Measurements from ENCODE around the gene OSGEP.
A peak's percentile ranks its signal among the peaks of the same experiment; 100 is the strongest.

The OSGEP gene

DNA sequence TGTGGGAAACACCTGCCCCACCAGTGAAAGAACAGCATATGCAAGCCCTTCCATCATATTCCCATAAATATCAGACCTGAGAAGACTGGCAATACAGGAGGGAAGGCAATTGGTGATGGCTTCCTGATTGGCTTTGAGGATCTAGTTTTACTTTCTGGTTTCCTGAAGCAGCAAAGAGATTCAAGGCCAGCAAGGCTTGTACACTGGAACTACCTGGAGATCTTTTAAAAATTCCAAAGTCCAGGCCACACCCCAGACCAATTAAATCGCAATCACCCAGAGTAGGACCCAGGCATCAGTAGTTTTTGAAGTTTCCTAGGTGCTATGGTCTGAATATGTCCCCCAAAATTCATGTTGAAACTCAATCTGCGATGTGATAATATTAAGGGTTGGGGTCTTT, 38.4 kb downstream of the OSGEP start:
- no peak for DNase-seq (ENCODE audit: low read depth, low spot score)
- H3K9me3 ChIP-seq (ENCODE audit: control insufficient read depth, insufficient read depth, low read length), result no peaks in the 10 kb centered on the region
- no peak overlapping the region for H3K4me3 ChIP-seq (ENCODE audit: low read length)
- no peaks in the 10 kb centered on the region for H3K36me3 ChIP-seq (ENCODE audit: control insufficient read depth, insufficient read depth, low read length)
- H3K4me1 ChIP-seq (ENCODE audit: control insufficient read depth, insufficient read depth, low read length), result no peaks in the 10 kb centered on the region
- H3K27me3 ChIP-seq (ENCODE audit: control insufficient read depth, insufficient read depth, low read length), result no peaks in the 10 kb centered on the region
- no CpG with 5 or more reads among the region's 2 CpGs for WGBS (ENCODE audit: insufficient coverage, insufficient read length)
- H3K27ac ChIP-seq (ENCODE audit: low read length), result no peak overlapping the region

DNA sequence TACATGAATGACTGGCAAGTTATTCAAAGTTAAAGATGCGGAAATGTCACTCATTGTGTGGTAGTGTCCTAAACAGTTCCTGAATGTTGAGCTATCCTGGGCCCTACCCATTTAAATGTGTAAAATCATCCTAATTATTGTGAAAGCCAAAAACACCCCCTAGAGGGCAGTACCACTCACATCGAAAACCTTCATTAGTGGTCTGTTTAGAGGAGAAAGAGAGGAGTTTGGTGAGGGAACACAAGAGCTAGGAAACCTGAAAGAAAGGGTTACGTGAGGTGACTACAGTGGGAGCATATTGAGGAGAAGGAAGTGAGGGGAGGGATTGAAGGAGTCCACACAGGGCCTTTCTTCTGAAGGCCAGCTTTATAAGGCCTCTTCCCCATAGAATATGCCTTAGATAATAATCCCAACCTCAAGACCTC, 38.8 kb downstream of the OSGEP start:
- H3K27ac ChIP-seq (ENCODE audit: low read length), result no peak overlapping the region
- no peaks in the 10 kb centered on the region for H3K9me3 ChIP-seq (ENCODE audit: control insufficient read depth, insufficient read depth, low read length)
- WGBS (ENCODE audit: insufficient coverage, insufficient read length), result no CpG with 5 or more reads among the region's 3 CpGs
- peak; percentile 50 for DNase-seq (ENCODE audit: low read depth, low spot score)
- H3K4me3 ChIP-seq (ENCODE audit: low read length), result no peak overlapping the region
- H3K4me1 ChIP-seq (ENCODE audit: control insufficient read depth, insufficient read depth, low read length), result no peaks in the 10 kb centered on the region
- no peaks in the 10 kb centered on the region for H3K27me3 ChIP-seq (ENCODE audit: control insufficient read depth, insufficient read depth, low read length)
- H3K36me3 ChIP-seq (ENCODE audit: control insufficient read depth, insufficient read depth, low read length), result no peaks in the 10 kb centered on the region

DNA sequence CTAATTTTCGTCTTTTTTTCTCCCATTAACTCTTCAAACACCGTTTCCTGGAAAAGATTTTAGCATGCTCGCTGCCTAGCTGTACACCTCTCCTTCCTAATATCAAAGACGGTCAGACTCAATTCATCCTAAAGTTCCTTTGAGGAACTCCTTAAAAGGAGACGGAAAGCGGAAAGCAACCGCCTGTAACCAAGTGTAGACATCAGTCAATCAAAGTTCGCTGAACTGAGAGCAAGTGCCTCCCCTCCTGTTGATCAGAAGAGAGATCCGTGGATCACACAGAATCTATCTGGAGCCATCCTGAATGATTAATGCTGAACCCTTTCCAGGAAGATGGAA, 40.9 kb downstream of the OSGEP start:
- Histone ChIP-seq H3K27ac (ENCODE audit: low read length) (no peak overlapping the region), H3K4me3 (ENCODE audit: low read length) (peak overlapping the region; percentile 95; the same call in 1 of the 2 replicates), H3K36me3 (ENCODE audit: control insufficient read depth, insufficient read depth, low read length) (no peaks in the 10 kb centered on the region), H3K4me1 (ENCODE audit: control insufficient read depth, insufficient read depth, low read length) (no peaks in the 10 kb centered on the region), H3K9me3 (ENCODE audit: control insufficient read depth, insufficient read depth, low read length) (no peaks in the 10 kb centered on the region), H3K27me3 (ENCODE audit: control insufficient read depth, insufficient read depth, low read length) (no peaks in the 10 kb centered on the region)
- DNase-seq (ENCODE audit: low read depth, low spot score), result no peak
- no CpG with 5 or more reads among the region's 9 CpGs for WGBS (ENCODE audit: insufficient coverage, insufficient read length)

GRCh38 chr14:20412876-20413743, 41.5 kb downstream of the OSGEP start, which contains the start of gene TEP1:
TSS of gene TEP1 (minus strand) at chr14:20413501. CDS start at chr14:20408439, 5,062 bp downstream.
- no CpG with 5 or more reads among the region's 43 CpGs for WGBS (ENCODE audit: insufficient coverage, insufficient read length)
- no peaks in the 10 kb centered on the region for H3K36me3 ChIP-seq (ENCODE audit: control insufficient read depth, insufficient read depth, low read length)
- H3K4me1 ChIP-seq (ENCODE audit: control insufficient read depth, insufficient read depth, low read length), result no peaks in the 10 kb centered on the region
- H3K4me3 ChIP-seq (ENCODE audit: low read length), result peak within 1 kb of the TSS; percentile 95
- no peak within 1 kb of the TSS for H3K27ac ChIP-seq (ENCODE audit: low read length)
- DNase-seq (ENCODE audit: low read depth, low spot score), result peak; percentile 54
- no peaks in the 10 kb centered on the region for H3K27me3 ChIP-seq (ENCODE audit: control insufficient read depth, insufficient read depth, low read length)
- H3K9me3 ChIP-seq (ENCODE audit: control insufficient read depth, insufficient read depth, low read length), result no peaks in the 10 kb centered on the region

DNA sequence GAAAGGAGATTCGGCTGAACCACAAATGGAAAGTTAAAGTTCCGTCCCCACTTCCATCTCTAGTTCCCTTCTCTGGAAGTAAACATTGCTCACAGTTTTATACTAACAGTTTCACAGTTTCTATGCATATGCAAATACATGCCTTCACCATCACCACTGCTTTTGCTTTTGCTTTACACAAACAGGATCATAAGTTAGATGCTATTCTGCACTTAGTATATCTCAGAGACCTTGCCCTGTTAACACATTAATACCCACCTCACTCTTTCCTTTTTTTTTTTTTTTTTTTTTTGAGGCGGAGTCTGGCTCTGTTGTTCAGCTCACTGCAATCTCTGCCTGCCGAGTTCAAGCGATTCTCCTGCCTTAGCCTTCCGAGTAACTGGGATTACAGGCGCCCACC, 42.2 kb downstream of the OSGEP start:
- H3K27ac ChIP-seq (ENCODE audit: low read length), result no peak overlapping the region
- H3K4me1 ChIP-seq (ENCODE audit: control insufficient read depth, insufficient read depth, low read length), result no peaks in the 10 kb centered on the region
- no peaks in the 10 kb centered on the region for H3K9me3 ChIP-seq (ENCODE audit: control insufficient read depth, insufficient read depth, low read length)
- no peaks in the 10 kb centered on the region for H3K27me3 ChIP-seq (ENCODE audit: control insufficient read depth, insufficient read depth, low read length)
- H3K4me3 ChIP-seq (ENCODE audit: low read length), result peak overlapping the region; percentile 95; the same call in 1 of the 2 replicates
- WGBS (ENCODE audit: insufficient coverage, insufficient read length), result no CpG with 5 or more reads among the region's 7 CpGs
- no peaks in the 10 kb centered on the region; the same call in 1 of the 2 replicates for H3K36me3 ChIP-seq (ENCODE audit: control insufficient read depth, insufficient read depth, low read length)
- DNase-seq (ENCODE audit: low read depth, low spot score), result no peak

DNA sequence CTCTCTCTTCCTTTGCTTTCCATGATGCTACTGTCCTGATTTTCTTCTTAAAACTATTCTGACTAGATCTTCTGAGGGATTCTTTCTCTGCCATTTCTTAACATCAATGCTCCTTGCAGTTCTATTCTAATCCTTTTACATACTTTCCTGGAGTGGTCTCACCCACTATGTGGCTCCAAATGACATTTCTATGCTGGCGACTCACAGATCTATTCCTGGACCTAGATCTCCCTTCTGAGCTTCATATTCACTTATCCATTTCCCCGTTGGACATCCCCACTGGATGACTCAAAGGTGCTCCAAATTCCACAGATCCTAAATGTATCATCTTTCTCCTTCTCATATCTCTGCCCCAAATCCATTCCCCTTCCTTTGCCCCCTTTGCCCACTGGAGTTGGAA, 45.4 kb downstream of the OSGEP start:
- no CpG with 5 or more reads among the region's 2 CpGs for WGBS (ENCODE audit: insufficient coverage, insufficient read length)
- Histone ChIP-seq H3K36me3 (ENCODE audit: control insufficient read depth, insufficient read depth, low read length) (peaks cover 2% of the 10 kb centered on the region; the same call in 1 of the 2 replicates), H3K27ac (ENCODE audit: low read length) (no peak overlapping the region), H3K9me3 (ENCODE audit: control insufficient read depth, insufficient read depth, low read length) (no peaks in the 10 kb centered on the region), H3K4me3 (ENCODE audit: low read length) (no peak overlapping the region), H3K4me1 (ENCODE audit: control insufficient read depth, insufficient read depth, low read length) (no peaks in the 10 kb centered on the region), H3K27me3 (ENCODE audit: control insufficient read depth, insufficient read depth, low read length) (no peaks in the 10 kb centered on the region)
- no peak for DNase-seq (ENCODE audit: low read depth, low spot score)

- no peak overlapping the region for H3K4me3 ChIP-seq (ENCODE audit: low read length)
- H3K36me3 ChIP-seq (ENCODE audit: control insufficient read depth, insufficient read depth, low read length), result peaks cover 2% of the 10 kb centered on the region; the same call in 1 of the 2 replicates
- no peak overlapping the region for H3K27ac ChIP-seq (ENCODE audit: low read length)
- no peaks in the 10 kb centered on the region for H3K27me3 ChIP-seq (ENCODE audit: control insufficient read depth, insufficient read depth, low read length)
- H3K9me3 ChIP-seq (ENCODE audit: control insufficient read depth, insufficient read depth, low read length), result no peaks in the 10 kb centered on the region
- WGBS (ENCODE audit: insufficient coverage, insufficient read length), result no CpG with 5 or more reads among the region's 11 CpGs
- H3K4me1 ChIP-seq (ENCODE audit: control insufficient read depth, insufficient read depth, low read length), result no peaks in the 10 kb centered on the region
- no peak for DNase-seq (ENCODE audit: low read depth, low spot score)
Observed at GRCh38 chr14:20403521-20403920, 51.1 kb downstream of the OSGEP start.

DNA sequence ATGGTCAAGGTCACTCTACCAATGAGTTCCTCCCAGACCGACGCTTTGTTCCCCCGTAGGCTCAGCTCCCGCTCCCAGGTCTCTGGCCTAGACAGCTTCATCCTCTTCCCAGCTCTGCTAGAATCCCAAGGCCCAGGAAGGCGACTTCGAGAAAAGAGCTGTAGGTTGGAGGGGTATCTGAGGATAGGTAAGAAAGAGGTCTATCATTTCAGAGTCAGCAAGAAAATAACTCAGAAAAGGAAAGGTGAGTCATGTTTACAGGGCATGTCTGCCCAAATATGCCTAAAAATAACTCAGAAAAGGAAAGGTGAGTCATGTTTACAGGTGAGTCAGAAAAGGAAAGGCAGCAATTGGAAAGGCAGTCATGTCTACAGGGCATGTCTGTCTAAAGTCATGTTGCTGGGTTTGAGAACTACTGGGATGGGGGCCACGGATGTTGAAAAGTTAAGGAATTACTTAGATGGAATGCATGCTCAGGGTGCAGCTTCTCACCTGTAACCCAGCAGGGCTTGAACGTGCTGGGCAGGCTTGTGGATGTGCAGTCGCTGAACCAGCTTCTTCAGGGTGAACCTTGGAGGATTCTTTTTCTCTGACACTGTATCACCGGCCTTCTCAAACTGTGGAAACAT, 53.5 kb downstream of the OSGEP start:
- 0 out of 2 replicates have a peak, but pooled peaks cover 4% of the 10 kb centered on the region for H3K36me3 ChIP-seq (ENCODE audit: control insufficient read depth, insufficient read depth, low read length)

DNA sequence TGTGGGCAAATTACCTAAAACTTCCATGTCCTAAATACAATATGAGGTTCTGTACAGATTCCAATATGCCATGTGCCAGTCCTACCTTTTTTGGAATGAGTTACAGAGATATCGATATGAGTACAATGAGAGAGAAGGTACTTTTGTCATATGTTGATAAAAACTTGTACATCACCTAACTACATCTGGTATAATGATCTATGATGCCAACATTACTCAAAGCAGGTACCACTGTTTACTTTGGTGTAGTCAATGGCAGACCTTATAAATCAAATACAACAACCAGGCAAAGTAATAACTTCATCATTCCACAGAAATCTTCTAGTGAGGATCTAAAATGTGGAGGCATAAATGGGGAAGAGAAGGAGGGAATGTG, 54.0 kb downstream of the OSGEP start:
- no peaks in the 10 kb centered on the region for H3K27me3 ChIP-seq (ENCODE audit: control insufficient read depth, insufficient read depth, low read length)
- H3K4me1 ChIP-seq (ENCODE audit: control insufficient read depth, insufficient read depth, low read length), result no peaks in the 10 kb centered on the region
- no CpG with 5 or more reads among the region's 1 CpG for WGBS (ENCODE audit: insufficient coverage, insufficient read length)
- H3K9me3 ChIP-seq (ENCODE audit: control insufficient read depth, insufficient read depth, low read length), result no peaks in the 10 kb centered on the region
- H3K27ac ChIP-seq (ENCODE audit: low read length), result no peak overlapping the region
- H3K4me3 ChIP-seq (ENCODE audit: low read length), result no peak overlapping the region
- 0 out of 2 replicates have a peak, but pooled peaks cover 4% of the 10 kb centered on the region for H3K36me3 ChIP-seq (ENCODE audit: control insufficient read depth, insufficient read depth, low read length)
- DNase-seq (ENCODE audit: low read depth, low spot score), result no peak

More for the DNA sequence above, 53.5 kb downstream of the OSGEP start:
- Histone ChIP-seq H3K27me3 (ENCODE audit: control insufficient read depth, insufficient read depth, low read length) (no peaks in the 10 kb centered on the region), H3K27ac (ENCODE audit: low read length) (no peak overlapping the region), H3K4me1 (ENCODE audit: control insufficient read depth, insufficient read depth, low read length) (no peaks in the 10 kb centered on the region), H3K9me3 (ENCODE audit: control insufficient read depth, insufficient read depth, low read length) (no peaks in the 10 kb centered on the region), H3K4me3 (ENCODE audit: low read length) (no peak overlapping the region; the same call in 1 of the 2 replicates)
- DNase-seq (ENCODE audit: low read depth, low spot score), result no peak
- WGBS (ENCODE audit: insufficient coverage, insufficient read length), result no CpG with 5 or more reads among the region's 10 CpGs

- no peak overlapping the region for H3K4me3 ChIP-seq (ENCODE audit: low read length)
- no CpG with 5 or more reads among the region's 3 CpGs for WGBS (ENCODE audit: insufficient coverage, insufficient read length)
- H3K9me3 ChIP-seq (ENCODE audit: control insufficient read depth, insufficient read depth, low read length), result no peaks in the 10 kb centered on the region
- no peaks in the 10 kb centered on the region for H3K4me1 ChIP-seq (ENCODE audit: control insufficient read depth, insufficient read depth, low read length)
- DNase-seq (ENCODE audit: low read depth, low spot score), result no peak
- no peak overlapping the region for H3K27ac ChIP-seq (ENCODE audit: low read length)
- H3K36me3 ChIP-seq (ENCODE audit: control insufficient read depth, insufficient read depth, low read length), result 0 out of 2 replicates have a peak, but pooled peaks cover 2% of the 10 kb centered on the region
- no peaks in the 10 kb centered on the region for H3K27me3 ChIP-seq (ENCODE audit: control insufficient read depth, insufficient read depth, low read length)
Observed at GRCh38 chr14:20397511-20397910, 57.1 kb downstream of the OSGEP start.

All from iPS DF 6.9 (cell line).